ENCODE data around the gene VPS35. TPM values are rescaled to one million over a fixed set of nuclear protein-coding genes. Genes with fewer than 3 reads are reported as not detected.

Gene VPS35
- total and polyA plus RNA-seq, 7 donors: 22.8 to 49.8 (median 36.3) TPM

DNA sequence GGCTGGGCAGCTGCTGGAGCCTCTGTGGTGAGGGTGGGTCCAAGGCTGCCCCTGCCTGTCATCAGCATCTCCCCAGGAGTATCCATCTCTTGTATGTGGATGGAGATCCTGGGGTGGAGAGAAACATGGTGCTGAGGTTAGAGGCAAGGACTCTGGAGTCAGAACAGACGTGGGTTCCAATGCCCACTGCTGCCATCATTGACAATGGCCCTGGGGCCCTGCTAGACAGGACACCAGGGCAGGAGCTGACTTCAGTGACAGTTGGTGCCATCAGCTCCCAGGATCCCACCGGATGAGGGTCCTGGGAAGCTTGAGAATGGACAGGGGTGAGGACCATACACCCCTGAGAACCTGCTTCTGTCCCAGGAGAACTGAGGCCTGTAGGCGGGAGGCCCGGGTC lies 43.6 kb upstream of the VPS35 start:
- H3K4me3 ChIP-seq: no peak overlapping the region
- intact Hi-C loops (cut with DNase I): no loop called here
- peaks cover 0 to 6% of the 10 kb centered on the region in 2 donors for H3K36me3 ChIP-seq (ENCODE audit: insufficient read depth in 1 of 2, low read depth in 1 of 2)
- H3K27me3 ChIP-seq (ENCODE audit: insufficient read depth in 3 of 3, low read length in 2 of 3): no peaks in the 10 kb centered on the region
- TF ChIP-seq, protein P1, sequence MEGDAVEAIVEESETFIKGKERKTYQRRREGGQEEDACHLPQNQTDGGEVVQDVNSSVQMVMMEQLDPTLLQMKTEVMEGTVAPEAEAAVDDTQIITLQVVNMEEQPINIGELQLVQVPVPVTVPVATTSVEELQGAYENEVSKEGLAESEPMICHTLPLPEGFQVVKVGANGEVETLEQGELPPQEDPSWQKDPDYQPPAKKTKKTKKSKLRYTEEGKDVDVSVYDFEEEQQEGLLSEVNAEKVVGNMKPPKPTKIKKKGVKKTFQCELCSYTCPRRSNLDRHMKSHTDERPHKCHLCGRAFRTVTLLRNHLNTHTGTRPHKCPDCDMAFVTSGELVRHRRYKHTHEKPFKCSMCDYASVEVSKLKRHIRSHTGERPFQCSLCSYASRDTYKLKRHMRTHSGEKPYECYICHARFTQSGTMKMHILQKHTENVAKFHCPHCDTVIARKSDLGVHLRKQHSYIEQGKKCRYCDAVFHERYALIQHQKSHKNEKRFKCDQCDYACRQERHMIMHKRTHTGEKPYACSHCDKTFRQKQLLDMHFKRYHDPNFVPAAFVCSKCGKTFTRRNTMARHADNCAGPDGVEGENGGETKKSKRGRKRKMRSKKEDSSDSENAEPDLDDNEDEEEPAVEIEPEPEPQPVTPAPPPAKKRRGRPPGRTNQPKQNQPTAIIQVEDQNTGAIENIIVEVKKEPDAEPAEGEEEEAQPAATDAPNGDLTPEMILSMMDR (IDR thresholded peaks at IDR 0.05): no peak
- WGBS, 3 donors: 88 to 98% (median 89%) methylated on average over 4 of the region's 4 CpGs
- no peak overlapping the region for H3K27ac ChIP-seq
- ATAC-seq (no peak), DNase-seq (no peak)
- no peaks in the 10 kb centered on the region for H3K9me3 ChIP-seq
- no peaks in the 10 kb centered on the region for H3K4me1 ChIP-seq

DNA sequence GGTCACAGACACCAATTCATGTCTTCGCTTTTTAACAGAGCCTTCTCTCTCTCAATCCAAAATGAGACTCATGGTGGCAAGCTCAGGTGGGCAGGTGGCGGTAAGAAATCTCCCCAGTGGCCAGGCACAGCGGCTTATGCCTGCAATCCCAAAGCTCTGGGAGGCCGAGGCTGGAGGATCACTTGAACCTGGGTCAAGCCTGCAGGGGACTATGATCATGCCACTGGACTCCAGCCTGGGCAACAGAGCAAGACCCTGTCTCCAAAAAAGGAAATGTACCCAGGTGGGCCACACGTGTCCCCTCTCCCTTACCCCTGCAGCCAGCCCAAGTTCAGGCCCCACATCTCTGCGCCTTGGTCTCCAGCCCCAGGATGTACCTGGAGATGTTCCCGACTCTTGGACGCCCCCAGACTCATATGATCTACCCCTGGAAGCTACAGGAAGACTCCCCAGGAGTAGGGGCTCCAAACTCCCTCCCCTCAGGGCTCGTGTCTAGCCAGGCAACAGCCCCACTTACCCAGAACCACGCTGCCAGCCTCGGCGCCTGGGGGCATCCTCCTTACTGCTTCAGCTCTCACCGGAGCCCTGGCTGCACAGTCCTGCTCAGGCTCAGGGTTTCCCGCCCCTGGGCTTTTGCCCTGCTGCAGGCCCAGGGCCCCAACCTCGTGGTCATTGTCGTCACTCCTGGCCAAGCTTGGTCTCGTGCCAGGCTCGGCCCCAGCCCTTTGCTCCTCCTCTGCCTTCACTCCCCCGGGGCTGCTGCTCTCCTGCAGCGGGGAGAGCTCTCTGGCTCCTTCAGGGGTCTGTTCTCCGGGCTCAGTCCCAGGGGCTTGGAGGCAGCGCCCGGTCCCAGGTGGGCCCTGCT lies 42.9 kb upstream of the VPS35 start:
- no peaks in the 10 kb centered on the region for H3K4me1 ChIP-seq

DNA sequence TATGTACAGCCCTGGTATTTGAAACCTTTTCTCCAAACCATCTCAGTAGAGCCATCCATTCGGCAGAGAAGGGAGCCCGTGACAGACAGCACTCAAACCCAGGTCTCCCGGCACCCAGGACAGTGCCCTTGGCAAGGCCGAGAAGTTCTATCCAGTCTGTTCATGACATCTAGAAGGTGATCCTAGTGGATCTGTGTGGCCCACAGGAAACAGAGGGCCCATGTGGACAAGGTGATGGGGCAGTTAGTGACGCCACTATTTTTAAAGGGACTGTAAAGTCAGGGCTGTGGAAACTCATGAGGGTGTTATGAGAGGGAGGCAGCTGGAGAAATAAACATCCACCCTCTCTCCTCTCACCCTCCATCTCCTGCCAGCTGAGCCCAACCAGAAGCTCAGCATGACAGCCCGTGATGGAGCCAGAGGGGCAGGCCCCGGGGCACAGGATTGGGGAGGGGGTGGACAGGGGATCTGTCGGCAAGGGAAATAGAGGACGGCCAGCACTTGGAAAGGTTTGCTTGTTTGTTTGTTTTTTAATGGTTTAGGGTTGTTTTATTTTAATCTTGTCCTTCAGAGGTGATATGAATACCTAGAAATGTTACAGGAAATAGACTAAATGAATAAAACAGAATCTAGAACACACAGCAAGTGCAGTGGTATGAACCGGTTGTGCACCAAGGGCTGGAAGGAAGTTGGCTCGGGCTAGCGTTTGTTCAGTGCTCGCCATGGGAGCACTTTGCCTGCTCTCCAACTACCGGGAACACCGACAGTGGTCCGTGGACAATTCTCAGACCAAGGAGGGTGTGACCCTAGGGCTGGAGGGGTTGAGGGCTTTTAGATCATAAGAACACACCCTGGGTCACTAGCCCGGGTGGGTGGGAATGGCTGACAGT lies 42.1 kb upstream of the VPS35 start:
- no peaks in the 10 kb centered on the region for H3K27me3 ChIP-seq (ENCODE audit: insufficient read depth in 3 of 3, low read length in 2 of 3)
- no peaks in the 10 kb centered on the region for H3K9me3 ChIP-seq
- peaks cover 0 to 6% of the 10 kb centered on the region in 2 donors for H3K36me3 ChIP-seq (ENCODE audit: insufficient read depth in 1 of 2, low read depth in 1 of 2)
- DNase-seq: no peak
- no peaks in the 10 kb centered on the region for H3K4me1 ChIP-seq
- no peak overlapping the region for H3K4me3 ChIP-seq
- H3K27ac ChIP-seq: no peak overlapping the region
- intact Hi-C loops (cut with DNase I): no loop called here
- TF ChIP-seq, protein P1 (IDR thresholded peaks at IDR 0.05): no peak
- ATAC-seq: no peak
- WGBS, 3 donors: 64 to 71% (median 68%) methylated on average over 17 of the region's 17 CpGs

More for the DNA sequence above, 42.9 kb upstream of the VPS35 start:
- H3K27ac ChIP-seq: no peak overlapping the region
- no peak for DNase-seq
- H3K4me3 ChIP-seq: no peak overlapping the region
- intact Hi-C loops (cut with DNase I): no loop called here
- no peaks in the 10 kb centered on the region for H3K9me3 ChIP-seq
- no peaks in the 10 kb centered on the region for H3K27me3 ChIP-seq (ENCODE audit: insufficient read depth in 3 of 3, low read length in 2 of 3)
- TF ChIP-seq, protein P1 (IDR thresholded peaks at IDR 0.05): no peak
- 72 to 78% (median 77%) methylated on average over 23 of the region's 23 CpGs for WGBS, 3 donors
- peaks cover 0 to 6% of the 10 kb centered on the region in 2 donors for H3K36me3 ChIP-seq (ENCODE audit: insufficient read depth in 1 of 2, low read depth in 1 of 2)
- no peak for ATAC-seq

DNA sequence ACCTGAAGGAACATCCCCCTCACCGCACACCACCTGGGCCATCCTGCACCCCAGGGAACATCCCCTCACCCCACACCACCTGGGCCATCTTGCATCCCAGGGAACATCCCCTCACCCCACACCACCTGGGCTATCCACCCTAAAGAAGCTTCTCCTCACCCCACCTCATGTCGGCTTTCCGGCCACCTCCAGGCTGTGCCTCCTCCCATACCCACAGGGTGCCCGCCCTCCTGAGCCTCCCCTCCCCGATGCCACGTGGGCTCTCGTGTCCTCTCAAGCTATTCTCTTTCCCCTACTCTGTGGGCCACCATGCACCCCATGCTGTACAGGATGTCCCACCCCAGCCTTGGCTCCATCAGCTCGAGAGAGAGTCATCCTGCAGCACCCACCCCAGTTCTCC lies 41.1 kb upstream of the VPS35 start:
- H3K4me1 ChIP-seq: no peaks in the 10 kb centered on the region
- intact Hi-C loops (cut with DNase I): no loop called here
- DNase-seq: no peak
- H3K4me3 ChIP-seq: no peak overlapping the region
- no peak for ATAC-seq
- no peaks in the 10 kb centered on the region for H3K9me3 ChIP-seq
- no peak overlapping the region for H3K27ac ChIP-seq
- no peaks in the 10 kb centered on the region for H3K27me3 ChIP-seq (ENCODE audit: insufficient read depth in 3 of 3, low read length in 2 of 3)
- 89 to 92% (median 90%) methylated on average over 8 of the region's 8 CpGs for WGBS, 3 donors
- peaks cover 0 to 6% of the 10 kb centered on the region in 2 donors for H3K36me3 ChIP-seq (ENCODE audit: insufficient read depth in 1 of 2, low read depth in 1 of 2)
- TF ChIP-seq, protein P1 (IDR thresholded peaks at IDR 0.05): no peak

Measured in psoas muscle (tissue), 8 donors.